Fibroblast of lung (primary cell): ENCODE data around the gene SEMA4D. TPM values are rescaled to one million over a fixed set of nuclear protein-coding genes. Genes with fewer than 3 reads are reported as not detected.

Experiments
- DNase-seq, 2 donors: peaks; one replicate each; pipeline versions ENCODE4 v3.0.0 to v3.0.0-alpha.2; 2010; ENCODE audit warnings: low read depth in 2 of 2
- H2AFZ ChIP-seq: 2 replicates; pipeline ENCODE4 v1.5.1; 2012; ENCODE audit warnings: low read length, control low read depth, inconsistent platforms
- H3K27ac ChIP-seq: 2 replicates; pipeline ENCODE4 v1.5.1; 2011; ENCODE audit warnings: low read length, control low read depth; ENCODE audit not compliant: insufficient read depth
- H3K27me3 ChIP-seq: 2 replicates; pipeline ENCODE4 v1.5.1; 2011; ENCODE audit warnings: mild to moderate bottlenecking, low read length; ENCODE audit not compliant: control insufficient read depth, insufficient read depth
- H3K36me3 ChIP-seq: 2 replicates; pipeline ENCODE4 v1.5.1; 2011; ENCODE audit warnings: low read length; ENCODE audit not compliant: control insufficient read depth, insufficient read depth
- H3K4me1 ChIP-seq: 2 replicates; pipeline ENCODE4 v1.5.1; 2011; ENCODE audit warnings: low read length; ENCODE audit not compliant: control insufficient read depth, insufficient read depth; ENCODE audit errors: extremely low read depth
- H3K4me2 ChIP-seq: 2 replicates; pipeline ENCODE4 v1.5.1; 2011; ENCODE audit warnings: low read length, control low read depth; ENCODE audit not compliant: insufficient read depth; ENCODE audit errors: extremely low read depth
- H3K4me3 ChIP-seq, 4 experiments: fragments of 200-600 bp in 1 of 4; sonication (generic) in 1 of 4; replicated peaks in 1 of 4; 2 replicates each; pipeline ENCODE4 v1.5.1; 2011 to 2016; ENCODE audit warnings: low read length in 4 of 4, low read depth in 3 of 4, mild to moderate bottlenecking in 3 of 4, control low read depth in 2 of 4, inconsistent platforms in 1 of 4, mixed read lengths in 1 of 4; ENCODE audit not compliant: insufficient read depth in 1 of 4; ENCODE audit errors: control extremely low read depth in 1 of 4
- H3K79me2 ChIP-seq: 2 replicates; pipeline ENCODE4 v1.5.1; 2012; ENCODE audit warnings: mild to moderate bottlenecking, low read length, inconsistent platforms; ENCODE audit not compliant: control insufficient read depth, insufficient read depth
- H3K9ac ChIP-seq: 2 replicates; pipeline ENCODE4 v1.5.1; 2011; ENCODE audit warnings: mild to moderate bottlenecking, low read length, control low read depth; ENCODE audit not compliant: insufficient read depth
- H3K9me3 ChIP-seq: 2 replicates; pipeline ENCODE4 v1.5.1; 2012; ENCODE audit warnings: low read depth, low read length; ENCODE audit not compliant: control insufficient read depth, insufficient read depth
- H4K20me1 ChIP-seq: 2 replicates; pipeline ENCODE4 v1.5.1; 2011; ENCODE audit warnings: low read length; ENCODE audit not compliant: control insufficient read depth, insufficient read depth; ENCODE audit errors: extremely low read depth
- CTCF ChIP-seq, 2 donors: IDR thresholded peaks in 1 of 2; conservative IDR thresholded peaks in 1 of 2; 1 replicate in 1 of 2; 2 replicates in 1 of 2; pipeline ENCODE4 v1.5.1; 2011 to 2012; ENCODE audit warnings: low read length in 2 of 2, control low read depth in 1 of 2, inconsistent platforms in 1 of 2, low read depth in 1 of 2, mild to moderate bottlenecking in 1 of 2
- EZH2 ChIP-seq: IDR thresholded peaks from 2 replicates; pipeline ENCODE4 v1.5.1; 2012; ENCODE audit warnings: low read length, control low read depth, mild to moderate bottlenecking; ENCODE audit errors: missing control alignments
- polyA plus RNA-seq, 2 donors: library from polyadenylated mRNA; depleted of rRNA in 1 of 2; stranded (reverse) in 1 of 2; unstranded in 1 of 2; fragments of >200 nt; gene quantifications; 2 replicates each; pipeline ENCODE4 v1.2.1, GENCODE V29; 2011 to 2012; ENCODE audit warnings: missing spikeins in 1 of 2
- total RNA-seq: library from RNA; depleted of rRNA; stranded (reverse); fragments of >200 nt; gene quantifications from 2 replicates; pipeline ENCODE4 v1.2.1, GENCODE V29; 2014

Gene SEMA4D
- total and polyA plus RNA-seq, 2 donors (not counting 1 experiment from before 2014, with no cell fraction given) = 0.67 to 2.6 TPM

- no peak overlapping the region for H2AFZ ChIP-seq
Observed at GRCh38 chr9:89375191-89375760, 122.6 kb downstream of the SEMA4D start.

GRCh38 chr9:89374176-89374575 lies 123.7 kb downstream of the SEMA4D start:
- no peak overlapping the region for H2AFZ ChIP-seq
- DNase-seq = peak in 1 of 2 donors; percentile 50
- no peak overlapping the region for H3K27ac ChIP-seq
- no peak overlapping the region for H3K9ac ChIP-seq
- no peaks in the 10 kb centered on the region for H4K20me1 ChIP-seq
- H3K4me1 ChIP-seq = no peaks in the 10 kb centered on the region
- no peaks in the 10 kb centered on the region for H3K36me3 ChIP-seq
- H3K9me3 ChIP-seq = no peaks in the 10 kb centered on the region
- no peak overlapping the region for H3K4me2 ChIP-seq
- H3K27me3 ChIP-seq = no peaks in the 10 kb centered on the region
- H3K79me2 ChIP-seq = no peaks in the 10 kb centered on the region
- H3K4me3 ChIP-seq = no peak overlapping the region
- TF ChIP-seq EZH2 = no peak
- TF ChIP-seq CTCF (conservative IDR thresholded peaks at IDR 0.05 in 1 of 2, IDR thresholded peaks at IDR 0.05 in 1 of 2; ENCODE audit: low read depth in 1 of 2, low read length in 2 of 2) = no peak

More at GRCh38 chr9:89375191-89375760, 122.6 kb downstream of the SEMA4D start:
- Histone ChIP-seq H4K20me1 (no peaks in the 10 kb centered on the region), H3K4me3 (no peak overlapping the region), H3K27me3 (no peaks in the 10 kb centered on the region), H3K27ac (no peak overlapping the region), H3K9ac (no peak overlapping the region), H3K4me1 (no peaks in the 10 kb centered on the region), H3K4me2 (no peak overlapping the region), H3K36me3 (no peaks in the 10 kb centered on the region), H3K9me3 (no peaks in the 10 kb centered on the region), H3K79me2 (no peaks in the 10 kb centered on the region)
- TF ChIP-seq EZH2 = no peak
- no peak for TF ChIP-seq CTCF (conservative IDR thresholded peaks at IDR 0.05 in 1 of 2, IDR thresholded peaks at IDR 0.05 in 1 of 2; ENCODE audit: low read depth in 1 of 2, low read length in 2 of 2)
- no peak for DNase-seq

GRCh38 chr9:89372979-89373378 lies 124.9 kb downstream of the SEMA4D start:
- Histone ChIP-seq H3K9ac (no peak overlapping the region), H3K9me3 (no peaks in the 10 kb centered on the region), H2AFZ (no peak overlapping the region), H3K27ac (no peak overlapping the region), H3K79me2 (no peaks in the 10 kb centered on the region), H3K4me1 (no peaks in the 10 kb centered on the region), H3K27me3 (no peaks in the 10 kb centered on the region), H4K20me1 (no peaks in the 10 kb centered on the region), H3K36me3 (no peaks in the 10 kb centered on the region), H3K4me3 (no peak overlapping the region), H3K4me2 (no peak overlapping the region)
- DNase-seq = no peak
- no peak for TF ChIP-seq EZH2
- TF ChIP-seq CTCF (conservative IDR thresholded peaks at IDR 0.05 in 1 of 2, IDR thresholded peaks at IDR 0.05 in 1 of 2; ENCODE audit: low read depth in 1 of 2, low read length in 2 of 2) = no peak
